ENCODE results near the gene CERCAM.

CERCAM gene

DNA sequence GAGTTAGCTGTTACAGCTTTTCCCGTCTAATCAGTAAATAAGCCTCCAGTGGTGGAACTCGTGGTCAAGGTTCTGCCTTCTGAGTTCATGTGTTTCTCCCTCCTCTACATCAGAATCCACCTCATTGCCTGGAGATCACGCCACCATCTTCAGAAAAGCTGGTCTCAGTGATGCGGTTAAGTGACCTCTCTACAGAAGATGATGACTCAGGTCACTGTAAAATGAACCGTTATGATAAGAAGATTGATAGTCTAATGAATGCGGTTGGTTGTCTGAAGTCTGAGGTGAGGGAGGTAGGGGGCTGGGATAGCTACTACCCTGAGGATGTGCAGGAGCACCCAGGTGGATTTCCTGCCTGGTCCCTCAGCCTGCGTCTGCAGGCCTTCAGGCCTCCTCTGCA is 48.4 kb downstream of the CERCAM start:
- no peak for DNase-seq

DNA sequence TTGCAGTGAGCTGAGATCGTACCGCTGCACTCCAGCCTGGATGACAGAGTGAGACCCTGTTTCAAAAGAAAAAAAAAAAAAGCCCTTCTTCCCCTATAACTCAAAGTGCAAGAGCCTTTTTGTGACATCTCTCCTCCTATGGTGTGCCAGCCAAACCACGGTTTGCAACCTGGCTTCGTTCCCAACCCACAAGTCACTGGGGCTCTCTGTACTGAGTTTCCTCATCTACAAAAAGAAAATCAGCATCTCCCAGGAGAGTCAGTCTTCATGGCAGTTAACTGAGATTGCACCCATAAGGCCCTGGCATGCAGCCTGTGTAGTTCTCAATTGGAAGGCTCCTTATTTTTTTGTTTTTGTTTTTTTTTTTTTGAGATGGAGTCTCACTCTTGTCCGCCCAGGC is 49.9 kb downstream of the CERCAM start:
- no peak for DNase-seq

DNA sequence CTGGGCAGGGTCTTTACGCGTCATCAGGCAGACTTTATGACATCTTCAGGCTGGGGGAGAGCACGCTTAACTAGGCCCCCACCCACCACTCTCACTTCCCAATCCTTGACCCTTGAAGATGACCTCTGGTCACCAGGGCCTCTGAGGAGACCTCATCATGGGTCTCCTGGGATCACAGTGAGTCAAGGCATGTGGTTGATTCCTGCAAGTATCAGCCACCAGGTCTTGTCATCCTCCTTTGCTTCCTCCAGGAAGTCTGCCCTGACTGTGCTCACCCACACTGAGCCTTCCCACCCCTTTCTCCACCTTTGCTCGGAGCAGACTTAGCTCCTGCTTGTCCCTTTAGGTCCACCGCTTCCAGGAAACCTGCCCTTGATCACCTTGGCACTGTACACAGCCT is 52.4 kb downstream of the CERCAM start:
- no peak for DNase-seq

DNA sequence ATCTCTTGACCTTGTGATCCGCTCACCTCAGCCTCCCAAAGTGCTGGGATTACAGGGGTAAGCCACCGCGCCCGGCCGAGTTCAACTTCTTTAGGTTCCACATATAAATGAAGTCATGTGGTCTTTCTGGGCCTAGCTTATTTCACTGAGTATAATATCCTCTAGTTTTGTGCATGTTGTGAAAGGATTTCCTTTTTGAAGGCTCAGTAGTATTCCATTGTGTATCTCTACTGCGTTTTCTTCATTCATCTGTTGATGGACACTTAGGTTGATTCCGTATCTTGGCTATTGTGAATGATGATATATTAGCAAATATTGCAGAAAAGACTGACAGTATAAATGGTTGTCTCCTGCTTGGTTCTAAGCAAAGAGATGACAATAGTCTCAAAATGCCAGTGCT is 55.2 kb downstream of the CERCAM start:
- no peak for DNase-seq

DNA sequence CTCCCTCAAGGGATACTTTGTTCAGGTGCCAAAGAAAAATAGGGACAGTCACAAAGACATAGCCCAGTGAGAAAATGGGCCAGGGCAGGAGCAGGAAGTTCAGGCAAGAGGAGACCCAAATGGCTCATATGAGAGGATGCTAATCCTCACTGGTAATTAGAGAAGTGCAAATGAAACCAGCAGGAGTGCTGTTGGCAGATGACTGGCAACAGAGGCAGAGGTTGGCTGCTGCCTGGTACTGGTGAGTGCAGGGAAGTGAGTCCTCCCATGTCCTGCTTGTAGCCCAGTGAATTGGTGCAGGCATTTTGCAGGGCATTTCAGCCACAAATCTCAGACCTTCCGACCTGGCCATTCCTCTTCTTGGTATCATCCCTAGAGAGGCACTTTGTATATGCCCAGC is 58.6 kb downstream of the CERCAM start:
- DNase-seq, result no peak

DNA sequence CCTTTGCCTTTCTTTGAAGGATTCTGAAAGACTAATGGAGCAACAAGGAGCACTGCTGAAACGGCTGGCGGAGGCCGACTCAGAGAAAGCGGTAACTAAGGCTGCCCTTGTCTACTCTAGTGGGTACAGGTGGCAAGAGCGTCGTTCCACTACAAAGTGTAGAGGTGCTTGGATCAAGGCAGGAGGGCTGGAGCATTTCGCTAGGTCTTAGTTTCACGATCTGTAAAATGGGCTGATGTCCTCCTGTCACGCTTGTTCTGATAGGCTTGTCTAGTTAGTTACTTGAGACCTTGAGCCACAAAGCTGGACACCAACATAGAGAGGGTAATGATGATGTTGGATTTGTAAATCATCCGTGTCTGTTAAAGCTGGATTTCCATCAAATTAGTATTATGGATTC is 60.9 kb downstream of the CERCAM start:
- no peak for DNase-seq

DNA sequence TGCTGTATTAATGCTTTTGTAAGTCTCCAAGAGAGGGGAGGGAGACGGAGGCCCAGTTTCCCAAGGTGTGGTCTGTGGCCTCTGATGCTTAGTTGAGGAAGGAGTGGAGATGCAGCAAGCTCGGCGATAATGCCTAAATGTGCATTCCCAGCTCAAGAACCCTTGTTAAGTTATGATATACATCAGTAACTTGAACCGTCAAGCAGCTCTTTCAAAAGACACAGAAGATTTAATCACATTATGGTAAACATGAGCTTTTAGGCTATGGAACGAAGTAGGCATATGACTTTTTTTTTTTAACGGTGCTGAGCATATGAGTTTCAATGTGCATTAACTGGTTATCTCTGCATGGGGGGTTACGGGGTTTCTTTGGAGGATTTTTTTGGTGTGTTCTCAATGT is 61.5 kb downstream of the CERCAM start:
- DNase-seq, result no peak

DNA sequence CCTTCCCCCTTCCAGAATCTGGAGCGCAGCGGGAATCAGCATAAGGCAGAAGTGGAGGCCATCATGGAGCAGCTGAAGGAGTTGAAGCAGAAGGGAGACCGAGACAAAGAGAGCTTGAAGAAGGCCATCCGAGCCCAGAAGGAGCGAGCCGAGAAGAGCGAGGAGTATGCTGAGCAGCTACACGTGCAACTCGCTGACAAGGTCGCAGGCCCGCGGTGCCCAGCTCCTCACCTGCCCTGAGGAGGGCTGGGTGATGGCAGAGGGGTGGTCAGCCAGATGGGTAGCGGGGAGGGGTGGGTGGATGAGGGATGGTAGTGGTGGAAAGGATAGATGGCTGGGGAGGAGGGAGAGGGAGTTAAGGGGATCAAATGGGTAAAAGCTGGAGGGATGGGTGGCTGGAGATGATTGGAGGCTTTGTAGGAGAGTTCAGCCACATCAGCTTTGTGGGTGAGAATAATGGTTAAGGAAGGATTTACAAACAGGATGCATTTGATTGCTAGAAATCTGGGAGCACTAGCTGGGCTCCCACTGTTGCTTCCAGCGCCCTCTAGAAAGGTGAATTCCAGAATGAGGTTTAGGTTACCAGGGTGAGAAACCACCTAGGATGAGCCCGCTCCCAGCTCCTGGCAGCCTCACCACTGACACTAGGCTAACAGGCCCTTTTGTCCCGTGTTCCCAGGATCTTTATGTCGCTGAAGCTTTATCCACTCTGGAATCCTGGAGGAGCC is 64.2 kb downstream of the CERCAM start:
- DNase-seq, result no peak

DNA sequence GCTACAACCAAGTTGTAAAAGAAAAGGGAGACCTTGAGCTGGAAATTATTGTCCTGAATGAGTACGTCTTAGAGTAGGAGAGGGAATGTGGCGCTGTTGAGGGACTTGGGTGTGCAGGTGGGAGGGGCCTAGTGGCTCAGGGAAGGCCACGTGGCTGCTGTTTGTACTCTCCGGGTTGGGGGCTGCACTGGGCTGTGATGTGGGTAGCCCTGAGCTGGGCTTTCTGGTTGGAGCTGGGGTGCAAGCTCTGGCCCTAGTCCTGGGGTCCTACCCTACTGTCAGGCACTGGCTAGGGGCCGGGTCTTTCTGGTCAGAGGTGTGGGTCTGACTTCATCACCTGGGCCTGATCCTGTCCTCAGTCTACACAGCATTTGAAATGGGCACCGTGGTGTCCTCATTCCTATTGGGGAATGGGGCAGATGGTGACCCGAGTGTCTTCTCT is 64.8 kb downstream of the CERCAM start:
- no peak for DNase-seq

DNA sequence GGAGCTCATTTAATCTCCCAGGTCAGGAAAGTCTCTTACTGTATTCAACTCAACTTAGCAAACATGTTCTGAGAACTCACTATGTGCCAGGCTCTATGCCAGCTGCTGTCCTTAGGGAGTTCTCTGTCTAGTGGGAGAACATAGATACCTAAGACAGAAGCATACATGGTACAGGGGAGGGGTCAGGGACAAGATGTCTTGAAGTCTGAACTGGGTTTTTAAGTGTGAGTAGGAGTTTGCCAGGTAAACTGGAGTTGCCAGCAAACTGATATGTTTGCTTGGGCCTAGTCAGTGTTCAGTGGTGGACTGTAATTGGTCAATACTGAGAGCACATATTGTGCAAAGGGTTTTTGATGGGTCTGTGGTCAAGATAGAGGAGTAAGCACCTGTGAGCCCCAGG is 65.5 kb downstream of the CERCAM start:
- no peak for DNase-seq
